Fibroblast of skin of scalp (primary cell): ENCODE results near the gene TRNAU1AP. TPM values are rescaled to one million over a fixed set of nuclear protein-coding genes. Genes with fewer than 3 reads are reported as not detected.
A peak's percentile ranks its signal among the peaks of the same experiment; 100 is the strongest.
"Not testable (repeated sequence)": the region's sequence is repeated elsewhere in the genome, so short reads cannot be mapped to it uniquely, and the experiment has no call there.

ENCODE experiments used
- DNase-seq: peaks from one replicate; pipeline ENCODE4 v3.0.0-alpha.2; 2013
- polyA plus RNA-seq, 2 experiments: library from polyadenylated mRNA; unstranded; fragments of 120-200 nt; gene quantifications; one replicate each; pipeline ENCODE4 v1.2.1, GENCODE V29; 2013; ENCODE audit not compliant: insufficient read length in 2 of 2

TRNAU1AP gene
- polyA plus RNA-seq (2013, experiment 1 of 2; ENCODE audit: insufficient read length), result 23.2 TPM
- 21.7 TPM for polyA plus RNA-seq (2013, experiment 2 of 2; ENCODE audit: insufficient read length)

DNA sequence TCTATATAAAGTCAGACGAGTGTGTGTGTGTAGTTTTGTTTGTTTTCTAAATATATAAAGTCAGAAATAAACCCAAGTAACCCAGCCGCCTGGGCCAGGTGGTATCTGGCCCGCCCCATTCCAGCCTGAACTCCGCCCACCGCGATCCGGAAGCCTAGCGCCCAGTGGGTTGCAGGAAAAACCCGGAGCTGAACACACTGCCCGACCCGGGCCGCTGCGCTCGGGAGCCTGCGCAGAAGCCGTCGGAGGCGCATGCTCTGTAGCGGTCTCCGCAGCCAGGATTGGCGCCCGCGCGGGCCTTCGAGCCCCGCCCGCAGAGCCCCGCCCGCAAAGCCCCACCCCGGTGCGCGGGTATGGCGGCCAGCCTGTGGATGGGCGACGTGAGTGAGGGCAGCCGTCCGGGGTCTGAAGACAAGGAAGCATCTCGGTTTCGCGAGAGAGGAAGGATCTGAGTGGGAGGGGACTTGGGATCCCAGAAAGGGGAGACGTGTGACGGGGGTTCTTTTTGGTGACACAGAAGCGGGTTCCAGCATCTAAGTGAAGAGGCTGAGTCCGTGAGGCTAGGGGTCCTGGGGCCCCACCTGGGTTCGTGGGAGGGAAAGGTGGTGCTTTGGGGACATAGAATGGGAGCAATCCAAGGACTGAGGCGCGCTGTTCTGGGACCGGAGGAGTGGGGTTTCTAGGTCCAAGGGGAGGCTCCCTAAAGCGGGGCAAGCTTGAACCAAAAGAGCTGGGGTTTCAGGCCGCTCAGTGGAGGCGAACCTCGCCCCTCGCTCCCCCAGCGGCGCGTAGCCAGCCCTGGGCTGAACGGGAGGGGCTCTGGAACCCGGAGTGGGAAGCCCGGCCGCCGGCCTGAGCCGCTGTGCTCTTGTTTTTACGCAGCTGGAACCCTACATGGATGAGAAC is at the start of gene TRNAU1AP:
Gene TRNAU1AP, plus strand, starts transcription at position 328 of the 906 bp plus-strand sequence. Its CDS starts 26 bp downstream, at position 354.
- DNase-seq, result peak; percentile 96

DNA sequence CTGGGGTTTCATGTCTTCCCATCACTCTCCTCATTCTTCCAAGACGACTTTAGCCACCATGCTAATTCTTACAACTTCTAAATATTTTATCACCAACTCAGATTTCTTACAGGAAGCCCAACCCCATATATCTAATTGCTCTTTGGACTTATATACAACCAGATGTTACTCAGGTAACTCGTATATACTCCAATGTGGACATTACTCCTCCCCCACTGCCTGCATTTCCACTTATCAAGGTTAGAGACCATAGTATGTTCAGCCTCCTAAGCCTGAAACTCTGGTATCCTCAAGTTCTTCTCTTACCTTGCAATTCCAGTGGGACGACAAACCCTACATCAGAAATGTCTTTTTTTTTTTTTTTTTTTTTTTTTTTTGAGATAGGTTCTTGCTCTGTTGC is 49.8 kb upstream of the TRNAU1AP start:
- DNase-seq, result no peak

DNA sequence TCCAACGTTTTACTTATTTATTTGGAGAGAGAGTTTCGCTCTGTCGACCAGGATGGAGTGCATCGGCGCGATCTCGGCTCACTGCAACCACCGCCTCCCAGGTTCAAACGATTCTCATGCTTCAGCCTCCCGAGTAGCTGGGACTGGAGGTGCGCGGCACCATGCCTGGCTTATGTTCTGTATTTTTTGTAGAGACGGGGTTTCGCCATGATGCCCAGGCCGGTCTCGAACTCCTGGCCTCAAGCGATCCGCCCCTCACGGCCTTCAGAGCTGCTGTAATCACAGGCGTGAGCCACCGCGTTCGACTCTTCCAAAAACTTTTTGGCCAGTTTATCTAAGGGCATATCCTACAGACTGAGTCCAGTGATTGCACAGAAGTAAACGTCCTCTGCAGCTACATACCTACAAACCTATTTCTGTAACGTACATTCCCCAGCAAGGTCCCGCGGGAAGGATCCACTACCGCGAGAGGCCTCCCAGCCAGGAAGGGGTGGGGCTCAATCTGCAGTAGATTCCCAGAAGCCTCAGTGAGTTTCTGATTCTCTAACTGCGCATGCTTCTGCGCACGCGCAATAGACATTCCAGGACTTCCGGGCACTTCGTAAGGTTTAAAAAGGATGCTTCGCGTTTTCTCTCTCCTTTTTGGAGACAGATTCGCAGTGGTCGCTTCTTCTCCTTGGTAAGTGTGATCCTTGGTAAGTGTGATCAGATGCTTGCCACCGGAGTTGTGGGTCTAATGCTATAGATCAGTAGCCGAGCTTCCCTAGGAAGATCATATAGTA is 47.3 kb upstream of the TRNAU1AP start, which contains the start of gene RCC1:
Gene RCC1, plus strand, starts transcription at position 638 of the 782 bp plus-strand sequence. CDS start 23,824 bp downstream, outside the sequence.
- peak; percentile 99 for DNase-seq

GRCh38 chr1:28506907-28507246 is 46.0 kb upstream of the TRNAU1AP start:
- DNase-seq, result no peak

DNA sequence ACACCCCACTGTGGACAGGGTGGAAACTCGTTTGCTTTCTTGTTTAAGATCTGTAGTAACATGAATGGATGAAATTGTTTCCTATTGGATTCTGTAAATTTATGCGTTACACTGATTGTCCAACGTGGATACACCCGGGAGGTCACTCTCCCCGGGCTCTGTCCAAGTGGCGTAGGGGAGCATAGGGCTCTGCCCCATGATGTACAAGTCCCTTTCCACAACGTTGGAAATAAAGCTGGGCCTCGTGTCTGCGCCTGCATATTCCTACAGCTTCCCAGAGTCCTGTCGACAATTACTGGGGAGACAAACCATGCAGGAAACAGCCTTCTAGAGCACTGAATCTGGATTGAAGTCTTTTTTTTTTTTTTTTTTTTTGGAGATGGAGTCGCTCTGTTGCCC is 45.6 kb upstream of the TRNAU1AP start:
- peak; percentile 23 for DNase-seq

DNA sequence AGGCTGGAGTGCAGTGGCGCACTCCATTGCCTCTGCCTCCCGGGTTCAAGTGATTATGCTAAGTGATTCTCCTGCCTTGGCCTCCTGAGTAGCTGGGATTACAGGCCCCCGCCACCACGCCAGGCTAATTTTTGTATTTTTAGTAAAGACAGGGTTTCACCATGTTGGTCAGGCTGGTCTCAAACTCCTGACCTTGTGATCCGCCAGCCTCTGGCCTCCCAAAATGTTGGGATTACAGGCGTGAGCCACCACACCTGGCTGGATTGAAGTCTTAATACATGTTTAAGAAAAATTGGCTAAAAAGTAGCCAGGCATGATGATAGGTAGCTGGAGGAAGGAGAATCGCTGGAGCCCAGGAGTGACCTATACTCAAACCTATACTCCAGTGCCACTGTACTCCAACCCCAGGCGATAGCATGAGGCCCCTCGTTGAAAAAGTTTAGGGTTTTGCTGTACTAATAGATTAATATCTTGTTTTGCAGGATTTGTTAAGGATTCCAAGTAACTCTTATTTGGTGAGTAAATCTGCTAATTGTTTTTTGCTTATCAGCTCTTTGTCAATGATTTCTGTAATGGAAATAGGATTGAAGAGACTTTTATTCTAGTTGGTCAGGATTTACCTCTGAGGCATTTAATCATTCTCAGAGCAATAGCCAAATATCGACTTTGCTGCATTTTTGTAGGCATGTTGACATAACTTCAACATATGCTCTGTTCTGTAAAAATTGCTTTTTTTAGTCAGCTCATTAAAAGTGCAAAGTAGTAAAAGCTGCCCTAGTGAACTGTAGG is 45.0 kb upstream of the TRNAU1AP start:
- DNase-seq, result no peak

DNA sequence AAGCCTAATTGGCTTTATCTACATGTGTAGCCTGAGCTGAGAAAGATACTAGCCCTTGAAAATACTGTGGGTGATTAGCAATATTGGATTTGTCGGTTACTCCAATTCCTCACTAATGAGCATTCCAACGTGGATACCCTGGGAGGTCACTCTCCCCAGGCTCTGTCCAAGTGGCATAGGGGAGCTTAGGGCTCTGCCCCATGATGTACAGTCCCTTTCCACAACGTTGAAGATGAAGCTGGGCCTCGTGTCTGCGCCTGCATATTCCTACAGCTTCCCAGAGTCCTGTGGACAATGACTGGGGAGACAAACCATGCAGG is 44.5 kb upstream of the TRNAU1AP start:
- peak; percentile 23 for DNase-seq

DNA sequence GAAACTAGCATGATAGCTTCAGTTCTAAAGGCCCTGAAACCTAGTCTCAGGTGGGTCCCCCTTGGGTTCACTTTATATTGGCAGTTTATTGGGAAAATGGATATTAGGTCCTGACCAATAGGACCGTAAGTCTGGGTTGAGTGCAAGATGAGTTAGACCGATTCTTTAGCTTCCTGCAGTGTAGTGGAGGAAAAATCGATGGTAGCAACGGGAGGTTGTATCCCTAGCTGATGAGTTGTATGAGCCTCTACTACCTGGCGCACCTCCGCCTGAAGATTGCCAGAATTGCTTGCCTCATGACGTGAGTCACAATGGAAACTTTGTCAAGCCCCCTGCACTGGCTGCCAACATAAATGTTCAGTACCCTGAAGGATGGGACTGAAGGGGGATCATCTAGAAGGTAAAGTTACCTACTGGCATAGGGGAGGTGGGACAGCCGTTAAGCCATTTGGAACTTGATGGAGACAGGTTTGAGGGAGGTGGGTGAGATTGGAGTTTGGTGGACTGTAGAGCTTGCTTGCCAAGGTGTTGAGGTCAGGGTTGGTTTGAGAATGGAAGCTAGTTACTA is 43.1 kb upstream of the TRNAU1AP start:
- DNase-seq, result no peak

- peak; percentile 61 for DNase-seq
These were observed 42.5 kb upstream of the TRNAU1AP start for GRCh38 chr1:28510273-28510969.

DNA sequence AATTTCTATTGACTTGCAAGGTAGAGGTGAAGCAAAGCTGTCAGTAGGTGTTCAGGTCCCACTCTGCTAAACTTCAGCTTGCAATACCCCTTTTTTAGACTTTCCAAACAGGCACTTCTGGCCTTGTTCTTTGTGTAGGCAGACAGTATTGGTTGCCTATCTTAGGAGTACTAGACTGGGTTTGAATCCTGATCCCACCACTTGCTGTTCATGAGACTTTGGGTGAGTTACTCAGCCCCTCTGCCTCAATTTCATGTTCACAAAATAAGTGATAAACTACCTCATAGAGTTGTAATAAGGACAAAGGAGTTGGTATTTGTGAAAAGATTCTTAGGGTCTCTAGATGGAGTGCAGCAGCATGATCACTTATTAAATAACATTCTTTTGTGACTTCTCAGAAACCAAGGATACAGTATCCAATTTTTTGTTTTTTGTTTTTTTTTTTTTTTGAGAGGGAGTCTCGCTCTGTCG is 41.9 kb upstream of the TRNAU1AP start:
- peak; percentile 61 for DNase-seq

DNA sequence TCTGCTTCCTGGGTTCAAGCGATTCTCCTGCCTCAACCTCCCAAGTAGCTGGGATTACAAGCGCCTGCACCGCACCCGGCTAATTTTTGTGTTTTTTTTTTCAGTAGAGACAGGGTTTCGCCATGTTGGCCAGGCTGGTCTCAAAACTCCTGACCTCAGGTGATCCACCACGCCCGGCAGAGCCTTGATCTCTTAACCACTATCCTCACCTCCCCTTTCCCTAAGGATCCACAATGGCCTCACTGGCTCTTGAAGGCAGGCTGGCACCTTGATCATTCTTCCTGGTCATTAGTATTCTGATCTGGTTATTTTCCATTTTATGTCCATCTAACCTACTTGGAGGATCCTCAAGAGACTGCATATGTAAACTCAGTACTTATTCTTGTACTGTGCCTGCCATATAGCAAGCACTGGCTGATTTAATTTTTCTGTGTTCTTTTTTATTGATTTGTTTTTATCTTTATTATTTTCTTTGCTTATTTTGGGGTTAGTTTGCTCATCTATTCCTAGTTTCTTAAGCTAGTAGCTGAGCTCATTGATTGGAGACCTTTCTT is 40.8 kb upstream of the TRNAU1AP start:
- DNase-seq, result peak; percentile 33

GRCh38 chr1:28514445-28514933 is 38.4 kb upstream of the TRNAU1AP start:
- DNase-seq, result not testable (repeated sequence)

GRCh38 chr1:28516518-28516956 is 36.3 kb upstream of the TRNAU1AP start:
- no peak for DNase-seq

- peak; percentile 40 for DNase-seq
These were observed 35.3 kb upstream of the TRNAU1AP start for GRCh38 chr1:28517649-28517999.

GRCh38 chr1:28518000-28518744 is 34.7 kb upstream of the TRNAU1AP start:
- peak; percentile 90 for DNase-seq

DNA sequence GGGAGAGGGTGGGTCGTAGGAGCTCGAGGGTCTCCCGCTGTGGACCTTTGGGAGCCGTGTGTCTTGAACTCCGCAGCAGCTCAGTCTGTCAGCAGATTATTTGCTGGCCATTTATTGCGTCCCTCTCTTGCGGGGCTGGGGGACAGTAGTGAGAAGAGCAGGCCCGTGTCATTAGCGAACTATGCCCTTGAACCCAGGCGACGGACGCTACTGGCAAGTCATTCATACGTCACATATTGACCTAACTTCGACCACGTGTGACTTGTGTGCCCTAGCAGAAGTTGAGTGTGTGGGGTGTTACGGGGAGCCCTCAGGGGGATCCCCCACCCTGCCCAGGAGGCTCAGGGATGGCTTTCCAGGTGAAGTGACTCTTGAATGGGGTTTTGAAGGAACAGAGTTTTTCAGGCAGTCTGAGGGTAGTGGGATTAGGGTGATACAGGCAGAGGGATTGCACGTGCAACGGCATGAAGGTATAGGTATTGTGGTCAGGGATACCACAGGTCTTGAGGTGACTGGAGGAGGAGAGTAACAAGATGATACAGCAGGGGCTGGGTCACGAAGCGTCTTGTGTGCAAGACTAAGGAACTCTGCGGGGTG is 34.0 kb upstream of the TRNAU1AP start:
- DNase-seq, result no peak

- no peak for DNase-seq
These were observed 32.7 kb upstream of the TRNAU1AP start for GRCh38 chr1:28519946-28520725.

DNA sequence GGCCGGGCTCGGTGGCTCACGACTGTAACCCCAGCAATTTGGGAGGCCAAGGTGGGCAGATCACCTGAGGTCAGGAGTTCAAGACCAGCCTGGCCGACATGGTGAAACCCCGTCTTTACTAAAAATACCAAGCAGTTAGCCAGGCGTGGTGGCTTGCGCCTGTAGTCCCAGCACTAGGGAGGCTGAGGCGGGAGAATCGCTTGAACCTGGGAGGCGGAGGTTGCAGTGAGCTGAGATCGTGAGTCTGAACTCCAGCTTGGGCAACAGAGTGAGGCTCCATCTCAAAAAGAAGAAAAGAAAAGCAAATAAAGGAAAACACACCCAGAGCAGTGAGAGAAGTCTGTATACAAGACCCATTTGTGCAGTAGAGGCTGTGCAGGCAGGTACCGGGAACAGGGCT is 32.1 kb upstream of the TRNAU1AP start:
- DNase-seq, result not testable (repeated sequence)
